Neural cell (in vitro differentiated cells): Measurements from ENCODE around the gene MNS1. TPM values are rescaled to one million over a fixed set of nuclear protein-coding genes. Genes with fewer than 3 reads are reported as not detected.

Experiments
- H2AFZ ChIP-seq: fragments of 200-600, 300-800 bp; sonication (generic), shearing (Covaris generic); 2 replicates; pipeline ENCODE4 v1.6.0; 2014; ENCODE audit warnings: low read depth, mild to moderate bottlenecking, antibody characterized with exemption, low read length, moderate library complexity
- H3F3A ChIP-seq: fragments of 200-600 bp; shearing (Covaris generic); 2 replicates; pipeline ENCODE4 v1.6.1; 2016; ENCODE audit warnings: mild to moderate bottlenecking, moderate library complexity, mixed read lengths, antibody characterized with exemption, low read length; ENCODE audit not compliant: insufficient read depth, poor library complexity, severe bottlenecking
- H3K27ac ChIP-seq: fragments of 200-600, 300-800 bp; sonication (generic), shearing (Covaris generic); 2 replicates; pipeline ENCODE4 v1.5.1; 2014; ENCODE audit warnings: mild to moderate bottlenecking, low read length, moderate library complexity
- H3K27me3 ChIP-seq: fragments of 300-800, 200-600 bp; sonication (generic), shearing (Covaris generic); 2 replicates; pipeline ENCODE4 v1.6.0; 2014; ENCODE audit warnings: mild to moderate bottlenecking, low read depth, low read length, moderate library complexity; ENCODE audit not compliant: insufficient read depth
- H3K36me3 ChIP-seq: fragments of 300-800, 200-600 bp; sonication (generic), shearing (Covaris generic); 2 replicates; pipeline ENCODE4 v1.5.1; 2014; ENCODE audit warnings: mild to moderate bottlenecking, antibody characterized with exemption, low read length, moderate library complexity; ENCODE audit not compliant: insufficient read depth
- H3K4me2 ChIP-seq: fragments of 300-800, 200-600 bp; sonication (generic), shearing (Covaris generic); 2 replicates; pipeline ENCODE4 v1.6.0; 2014; ENCODE audit warnings: mild to moderate bottlenecking, low read length
- H3K4me3 ChIP-seq: fragments of 300-800, 200-600 bp; sonication (generic), shearing (Covaris generic); 2 replicates; pipeline ENCODE4 v1.5.1; 2014; ENCODE audit warnings: mild to moderate bottlenecking, low read length, moderate library complexity
- H3K79me2 ChIP-seq: fragments of 200-600 bp; shearing (Covaris generic); replicated peaks from 2 replicates; pipeline ENCODE4 v1.6.0; 2014; ENCODE audit warnings: mild to moderate bottlenecking, low read length, moderate library complexity; ENCODE audit not compliant: insufficient read depth
- H3K9ac ChIP-seq: fragments of 300-800, 200-600 bp; sonication (generic), shearing (Covaris generic); 2 replicates; pipeline ENCODE4 v1.6.1; 2016; ENCODE audit warnings: mild to moderate bottlenecking, low read length, mixed read lengths
- H3K9me2 ChIP-seq: fragments of 200-600 bp; shearing (Covaris generic); 2 replicates; pipeline ENCODE4 v1.6.1; 2016; ENCODE audit warnings: mild to moderate bottlenecking, low read length, mixed read lengths; ENCODE audit not compliant: insufficient read depth
- H3K9me3 ChIP-seq: fragments of 200-600, 300-800 bp; sonication (generic), shearing (Covaris generic); 2 replicates; pipeline ENCODE4 v1.6.1; 2016; ENCODE audit warnings: mild to moderate bottlenecking, mixed run types, low read length, moderate library complexity, mixed read lengths
- H4K20me1 ChIP-seq: fragments of 200-600 bp; shearing (Covaris generic); 2 replicates; pipeline ENCODE4 v1.6.1; 2016; ENCODE audit warnings: mild to moderate bottlenecking, mixed run types; ENCODE audit not compliant: insufficient read depth
- CTCF ChIP-seq: fragments of 450-650 bp; IDR thresholded peaks from 2 replicates; pipeline ENCODE4 v1.5.1; 2014; ENCODE audit warnings: antibody characterized with exemption, mild to moderate bottlenecking, moderate library complexity; ENCODE audit not compliant: poor library complexity, severe bottlenecking
- EP300 ChIP-seq: fragments of 450-650 bp; conservative IDR thresholded peaks from 2 replicates; pipeline ENCODE4 v1.6.1; 2014; ENCODE audit warnings: antibody characterized with exemption, mild to moderate bottlenecking, moderate library complexity; ENCODE audit not compliant: poor library complexity, severe bottlenecking
- EZH2 ChIP-seq: fragments of 200-600, 300-800 bp; shearing (Covaris generic), sonication (generic); IDR thresholded peaks from 2 replicates; pipeline ENCODE4 v1.6.1; 2014; ENCODE audit warnings: antibody characterized with exemption, low read length, borderline replicate concordance, mild to moderate bottlenecking; ENCODE audit not compliant: insufficient read depth, poor library complexity, severe bottlenecking
- MXI1 ChIP-seq: fragments of 450-650 bp; conservative IDR thresholded peaks from 2 replicates; pipeline ENCODE4 v1.6.1; 2014; ENCODE audit warnings: antibody characterized with exemption, mild to moderate bottlenecking; ENCODE audit not compliant: poor library complexity, severe bottlenecking
- POLR2AphosphoS5 ChIP-seq: IDR thresholded peaks from 2 replicates; pipeline ENCODE4 v1.6.1; 2012
- RAD21 ChIP-seq: fragments of 450-650 bp; conservative IDR thresholded peaks from 2 replicates; pipeline ENCODE4 v1.6.1; 2014; ENCODE audit warnings: antibody characterized with exemption, mild to moderate bottlenecking, moderate library complexity
- REST ChIP-seq: IDR thresholded peaks from 2 replicates; pipeline ENCODE4 v1.6.1; 2012; ENCODE audit warnings: borderline replicate concordance
- SMC3 ChIP-seq: fragments of 450-650 bp; conservative IDR thresholded peaks from 2 replicates; pipeline ENCODE4 v1.6.1; 2014; ENCODE audit warnings: antibody characterized with exemption, mild to moderate bottlenecking, moderate library complexity; ENCODE audit not compliant: poor library complexity
- TAF1 ChIP-seq: IDR thresholded peaks from 2 replicates; pipeline ENCODE4 v1.6.1; 2012; ENCODE audit warnings: low read depth
- polyA plus RNA-seq: library from polyadenylated mRNA; depleted of rRNA; stranded (reverse); fragments of >200 nt; gene quantifications from 2 replicates; pipeline ENCODE4 v1.2.3, GENCODE V29; 2014

MNS1 gene
- polyA plus RNA-seq, 1 donor from 2014 or later: not detected

GRCh38 chr15:56390739-56391267, 74.1 kb downstream of the MNS1 start:
- Histone ChIP-seq H3K79me2 (no peaks in the 10 kb centered on the region), H3K9me2 (no peaks in the 10 kb centered on the region), H3F3A (no peaks in the 10 kb centered on the region), H3K36me3 (peaks cover 7% of the 10 kb centered on the region), H3K27me3 (no peaks in the 10 kb centered on the region), H3K4me2 (no peak overlapping the region), H3K9me3 (no peaks in the 10 kb centered on the region), H3K4me3 (no peak overlapping the region), H2AFZ (no peak overlapping the region), H3K9ac (no peak overlapping the region), H4K20me1 (no peaks in the 10 kb centered on the region), H3K27ac (no peak overlapping the region)
- TF ChIP-seq MXI1: no peak
- no peak for TF ChIP-seq TAF1
- no peak for TF ChIP-seq CTCF
- no peak for TF ChIP-seq RAD21
- TF ChIP-seq POLR2AphosphoS5: no peak
- TF ChIP-seq REST: no peak
- TF ChIP-seq SMC3: no peak
- no peak for TF ChIP-seq EP300
- no peak for TF ChIP-seq EZH2

- Histone ChIP-seq H2AFZ (no peak overlapping the region), H3K36me3 (no peaks in the 10 kb centered on the region), H3K4me3 (no peak overlapping the region), H3K9me3 (no peaks in the 10 kb centered on the region), H3K27ac (no peak overlapping the region), H3K79me2 (no peaks in the 10 kb centered on the region), H3K9ac (no peak overlapping the region), H3F3A (no peaks in the 10 kb centered on the region), H3K27me3 (no peaks in the 10 kb centered on the region), H3K9me2 (no peaks in the 10 kb centered on the region), H3K4me2 (no peak overlapping the region), H4K20me1 (no peaks in the 10 kb centered on the region)
- TF ChIP-seq POLR2AphosphoS5: no peak
- TF ChIP-seq SMC3: no peak
- TF ChIP-seq EZH2: no peak
- no peak for TF ChIP-seq EP300
- TF ChIP-seq MXI1: no peak
- TF ChIP-seq REST: no peak
- no peak for TF ChIP-seq TAF1
- no peak for TF ChIP-seq CTCF
- no peak for TF ChIP-seq RAD21
Observed at GRCh38 chr15:56385908-56386307, 79.0 kb downstream of the MNS1 start.
